Thoracic aorta (tissue), 2 donors: ENCODE measurements around the gene SOCS4. TPM values are rescaled to one million over a fixed set of nuclear protein-coding genes. Genes with fewer than 3 reads are reported as not detected.
"Not testable (repeated sequence)": the region's sequence is repeated elsewhere in the genome, so short reads cannot be mapped to it uniquely, and the experiment has no call there.

Source experiments
- ATAC-seq: fragments of 150-250 bp; one replicate; pipeline ENCODE4 v1.8.0; 2017; ENCODE audit warnings: low read depth; ENCODE audit not compliant: insufficient number of reproducible peaks, low FRiP score
- DNase-seq: peaks from one replicate; pipeline ENCODE4 v3.0.0-alpha.2; 2020; ENCODE audit warnings: low spot score
- H3K27ac ChIP-seq, 2 donors: fragments of 200-600 bp; sonication (generic); 1 replicate in 1 of 2; 2 replicates in 1 of 2; pipeline ENCODE4 v1.5.1; 2016; ENCODE audit warnings: mild to moderate bottlenecking in 2 of 2, moderate library complexity in 2 of 2
- H3K27me3 ChIP-seq: fragments of 200-600 bp; sonication (generic); replicated peaks from 2 replicates; pipeline ENCODE4 v1.6.0; 2016; ENCODE audit warnings: mild to moderate bottlenecking; ENCODE audit not compliant: insufficient read depth
- H3K36me3 ChIP-seq: fragments of 200-600 bp; sonication (generic); one replicate; pipeline ENCODE4 v1.5.1; 2016
- H3K4me1 ChIP-seq, 2 donors: fragments of 200-600 bp; sonication (generic); 1 replicate in 1 of 2; 2 replicates in 1 of 2; pipeline versions ENCODE4 v1.5.1 to v1.6.0; 2016; ENCODE audit warnings: low read depth in 2 of 2, mild to moderate bottlenecking in 1 of 2; ENCODE audit not compliant: control insufficient read depth in 1 of 2
- H3K4me3 ChIP-seq: fragments of 200-600 bp; sonication (generic); 2 replicates; pipeline ENCODE4 v1.5.1; 2016; ENCODE audit warnings: mild to moderate bottlenecking
- H3K9me3 ChIP-seq: fragments of 200-600 bp; sonication (generic); 2 replicates; pipeline ENCODE4 v1.5.1; 2016
- total RNA-seq, 2 donors: library from RNA; depleted of rRNA; stranded (reverse); fragments of >200 nt; gene quantifications; one replicate each; pipeline versions ENCODE4 v1.1.0 to v1.2.3, GENCODE V29; 2016
- TF ChIP-seq, protein P1 (sequence below): fragments of 200-600 bp; sonication (generic); IDR thresholded peaks from one replicate; pipeline ENCODE4 v1.5.1; 2019; ENCODE audit warnings: antibody characterized with exemption

Gene SOCS4
- total RNA-seq, 2 donors from 2014 or later = 18.3 to 31.0 TPM

DNA sequence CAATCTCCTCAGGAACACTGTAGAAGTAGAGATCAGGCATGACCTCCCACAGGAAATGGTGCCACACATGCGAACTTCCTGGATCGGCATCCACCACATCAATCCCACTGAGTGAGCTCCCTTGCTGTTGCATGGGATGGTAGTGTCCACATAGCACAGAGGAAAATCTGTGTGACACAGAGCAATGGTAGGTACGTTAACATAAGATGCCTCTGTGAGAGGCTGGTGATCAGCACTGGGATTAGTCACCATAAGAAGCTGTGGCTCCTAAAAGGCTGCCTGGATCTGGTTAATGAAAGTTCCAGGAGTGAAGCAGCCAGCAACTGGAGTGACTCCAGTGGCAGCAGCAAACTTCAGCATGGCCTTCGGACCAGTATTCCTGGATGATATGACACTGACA is 22.0 kb upstream of the SOCS4 start:
- H3K36me3 ChIP-seq = no peaks in the 10 kb centered on the region
- no peaks in the 10 kb centered on the region for H3K9me3 ChIP-seq
- H3K27ac ChIP-seq = no peak overlapping the region
- no peaks in the 10 kb centered on the region for H3K4me1 ChIP-seq
- TF ChIP-seq, protein P1, sequence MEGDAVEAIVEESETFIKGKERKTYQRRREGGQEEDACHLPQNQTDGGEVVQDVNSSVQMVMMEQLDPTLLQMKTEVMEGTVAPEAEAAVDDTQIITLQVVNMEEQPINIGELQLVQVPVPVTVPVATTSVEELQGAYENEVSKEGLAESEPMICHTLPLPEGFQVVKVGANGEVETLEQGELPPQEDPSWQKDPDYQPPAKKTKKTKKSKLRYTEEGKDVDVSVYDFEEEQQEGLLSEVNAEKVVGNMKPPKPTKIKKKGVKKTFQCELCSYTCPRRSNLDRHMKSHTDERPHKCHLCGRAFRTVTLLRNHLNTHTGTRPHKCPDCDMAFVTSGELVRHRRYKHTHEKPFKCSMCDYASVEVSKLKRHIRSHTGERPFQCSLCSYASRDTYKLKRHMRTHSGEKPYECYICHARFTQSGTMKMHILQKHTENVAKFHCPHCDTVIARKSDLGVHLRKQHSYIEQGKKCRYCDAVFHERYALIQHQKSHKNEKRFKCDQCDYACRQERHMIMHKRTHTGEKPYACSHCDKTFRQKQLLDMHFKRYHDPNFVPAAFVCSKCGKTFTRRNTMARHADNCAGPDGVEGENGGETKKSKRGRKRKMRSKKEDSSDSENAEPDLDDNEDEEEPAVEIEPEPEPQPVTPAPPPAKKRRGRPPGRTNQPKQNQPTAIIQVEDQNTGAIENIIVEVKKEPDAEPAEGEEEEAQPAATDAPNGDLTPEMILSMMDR = no peak
- no peaks in the 10 kb centered on the region for H3K27me3 ChIP-seq
- no peak overlapping the region for H3K4me3 ChIP-seq
- ATAC-seq = no peak
- no peak for DNase-seq

DNA sequence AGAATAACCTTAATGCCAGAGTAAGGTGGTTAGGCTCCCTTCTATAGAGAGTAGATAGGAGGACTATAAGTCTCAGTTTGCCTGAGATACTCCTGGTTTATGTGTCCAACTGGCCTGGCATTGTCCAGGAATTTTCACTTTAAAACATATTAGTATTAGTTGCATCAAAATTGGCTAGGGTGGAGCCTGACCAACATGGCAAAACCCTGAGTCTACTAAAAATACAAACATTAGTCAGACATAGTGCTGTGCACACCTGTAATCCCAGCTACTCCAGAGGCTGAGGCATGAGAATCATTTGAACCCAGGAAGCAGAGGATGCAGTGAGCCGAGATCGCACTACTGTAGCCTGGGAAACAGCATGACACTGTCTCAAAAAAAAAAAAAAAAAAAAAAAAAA is 12.0 kb upstream of the SOCS4 start:
- DNase-seq (no peak), ATAC-seq (no peak)
- H3K9me3 ChIP-seq = no peaks in the 10 kb centered on the region
- H3K4me3 ChIP-seq = no peak overlapping the region
- no peaks in the 10 kb centered on the region for H3K4me1 ChIP-seq
- H3K27me3 ChIP-seq = no peaks in the 10 kb centered on the region
- TF ChIP-seq, protein P1 = no peak
- no peak overlapping the region for H3K27ac ChIP-seq
- H3K36me3 ChIP-seq = no peaks in the 10 kb centered on the region

DNA sequence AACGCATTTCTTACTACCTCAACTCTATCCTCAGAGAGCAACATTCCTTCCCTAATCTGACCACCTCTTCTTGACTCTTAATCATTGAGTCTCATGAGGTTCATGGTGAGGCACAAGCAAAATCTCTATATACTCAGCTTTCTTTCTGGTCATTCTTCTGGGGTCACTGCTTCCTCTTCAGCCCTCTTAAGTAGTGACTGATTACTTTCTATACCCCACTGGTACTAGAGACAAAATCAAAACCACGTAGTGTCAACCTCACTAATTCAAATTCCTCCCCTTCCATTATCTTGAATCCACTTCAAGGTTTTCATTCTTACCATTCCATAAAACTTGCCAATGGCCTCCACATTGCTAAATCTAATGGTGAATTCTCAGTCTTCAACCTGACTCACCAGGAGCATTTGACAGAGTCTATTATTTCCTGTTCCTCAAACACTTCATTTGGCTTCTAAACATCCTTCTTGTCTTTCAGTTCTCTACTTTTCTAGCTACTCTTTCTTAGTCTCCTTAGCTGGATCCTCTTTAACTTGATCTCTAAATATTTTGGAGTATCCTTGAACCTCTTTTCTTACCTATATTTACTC is 7.0 kb upstream of the SOCS4 start:
- Histone ChIP-seq H3K36me3 (no peaks in the 10 kb centered on the region), H3K27ac (no peak overlapping the region), H3K4me3 (no peak overlapping the region), H3K27me3 (no peaks in the 10 kb centered on the region), H3K9me3 (no peaks in the 10 kb centered on the region), H3K4me1 (no peaks in the 10 kb centered on the region)
- TF ChIP-seq, protein P1 = no peak
- no peak for DNase-seq
- ATAC-seq = no peak

DNA sequence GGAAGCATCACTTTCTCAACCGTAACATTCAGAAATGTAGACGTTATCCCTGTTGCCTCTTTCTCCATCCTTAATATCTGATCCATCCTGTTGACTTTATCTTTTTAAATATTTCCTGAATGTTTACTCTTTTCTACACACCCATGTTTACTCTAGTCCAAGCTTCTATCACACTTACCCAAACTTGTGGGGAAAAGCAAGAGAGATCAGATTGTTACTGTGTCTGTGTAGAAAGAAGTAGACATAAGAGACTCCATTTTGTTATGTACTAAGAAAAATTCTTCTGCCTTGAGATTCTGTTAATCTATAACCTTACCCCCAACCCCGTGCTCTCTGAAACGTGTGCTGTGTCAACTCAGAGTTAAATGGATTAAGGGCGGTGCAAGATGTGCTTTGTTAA is 2.7 kb upstream of the SOCS4 start:
- not testable (repeated sequence) for H3K27me3 ChIP-seq, ATAC-seq, H3K27ac ChIP-seq, DNase-seq, H3K9me3 ChIP-seq, H3K4me3 ChIP-seq, H3K36me3 ChIP-seq
- H3K4me1 ChIP-seq = peaks cover 22 to 28% of the 10 kb centered on the region in 2 donors

DNA sequence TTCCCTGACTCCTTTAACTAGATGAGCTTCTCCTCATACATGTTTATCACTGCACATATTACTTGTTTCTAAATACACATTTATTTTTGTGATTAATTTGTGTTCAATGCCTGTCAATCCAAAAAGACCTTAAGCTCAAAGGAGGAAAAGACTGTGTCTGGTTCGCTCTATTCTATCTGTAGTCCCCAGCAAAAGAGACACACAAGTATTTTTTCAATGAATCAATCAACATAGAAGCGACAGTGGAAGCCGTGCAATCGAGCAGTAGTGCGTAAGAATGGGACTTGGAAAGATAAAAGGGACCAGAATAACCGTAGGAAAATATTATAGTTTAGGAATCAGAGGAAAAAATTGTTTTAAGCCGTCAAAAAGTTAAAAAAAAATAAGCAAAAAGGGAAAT is 1.1 kb upstream of the SOCS4 start:
- no peak for ATAC-seq
- no peak overlapping the region for H3K27ac ChIP-seq

More for the DNA sequence above, 1.1 kb upstream of the SOCS4 start:
- Histone ChIP-seq H3K36me3 (no peaks in the 10 kb centered on the region), H3K4me1 (peaks cover 22 to 28% of the 10 kb centered on the region in 2 donors), H3K27me3 (no peaks in the 10 kb centered on the region), H3K9me3 (no peaks in the 10 kb centered on the region), H3K4me3 (peak overlapping the region; percentile 91)
- no peak for DNase-seq
- TF ChIP-seq, protein P1 = no peak
